ENCODE data around the gene MT1X. TPM values are rescaled to one million over a fixed set of nuclear protein-coding genes. Genes with fewer than 3 reads are reported as not detected.

Gene MT1X
- total RNA-seq, 1 experiment from 2014 or later = 18.9 TPM

- ChIA-PET POLR2A (ENCODE audit: unreplicated experiment) (no interaction called here), CTCF (interaction anchor here (0.6 kb wide), 1 partner anchor 32 kb away, joined by 3 read pairs; the partner anchor contains the start of gene MT2A)
- no peaks in the 10 kb centered on the region for H3K9me3 ChIP-seq (ENCODE audit: insufficient read depth, low read depth)
- H3K4me1 ChIP-seq (replicated peaks; ENCODE audit: insufficient read depth) = peaks cover 48% of the 10 kb centered on the region
- BruUV-seq (replicated peaks) = no TSS peak
- H4K20me1 ChIP-seq (ENCODE audit: insufficient read depth) = no peaks in the 10 kb centered on the region
- H2AFZ ChIP-seq = no peak overlapping the region
- DNase-seq = peak in 1 of 2 experiments; percentile 80
- H3K9me2 ChIP-seq (ENCODE audit: insufficient read depth) = no peaks in the 10 kb centered on the region
- intact Hi-C loops (cut with micrococcal nuclease; ENCODE audit: unreplicated experiment) = loop anchor here (5.0 kb wide), 1 partner anchor 42 kb away; the partner anchor contains the start of gene MT1X
- no peak overlapping the region for H3K27ac ChIP-seq
- no peaks in the 10 kb centered on the region for H3K27me3 ChIP-seq (ENCODE audit: insufficient read depth, low read depth)
- no peaks in the 10 kb centered on the region for H3K36me3 ChIP-seq (ENCODE audit: low read depth)
- TF ChIP-seq, protein P1, sequence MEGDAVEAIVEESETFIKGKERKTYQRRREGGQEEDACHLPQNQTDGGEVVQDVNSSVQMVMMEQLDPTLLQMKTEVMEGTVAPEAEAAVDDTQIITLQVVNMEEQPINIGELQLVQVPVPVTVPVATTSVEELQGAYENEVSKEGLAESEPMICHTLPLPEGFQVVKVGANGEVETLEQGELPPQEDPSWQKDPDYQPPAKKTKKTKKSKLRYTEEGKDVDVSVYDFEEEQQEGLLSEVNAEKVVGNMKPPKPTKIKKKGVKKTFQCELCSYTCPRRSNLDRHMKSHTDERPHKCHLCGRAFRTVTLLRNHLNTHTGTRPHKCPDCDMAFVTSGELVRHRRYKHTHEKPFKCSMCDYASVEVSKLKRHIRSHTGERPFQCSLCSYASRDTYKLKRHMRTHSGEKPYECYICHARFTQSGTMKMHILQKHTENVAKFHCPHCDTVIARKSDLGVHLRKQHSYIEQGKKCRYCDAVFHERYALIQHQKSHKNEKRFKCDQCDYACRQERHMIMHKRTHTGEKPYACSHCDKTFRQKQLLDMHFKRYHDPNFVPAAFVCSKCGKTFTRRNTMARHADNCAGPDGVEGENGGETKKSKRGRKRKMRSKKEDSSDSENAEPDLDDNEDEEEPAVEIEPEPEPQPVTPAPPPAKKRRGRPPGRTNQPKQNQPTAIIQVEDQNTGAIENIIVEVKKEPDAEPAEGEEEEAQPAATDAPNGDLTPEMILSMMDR (conservative IDR thresholded peaks at IDR 0.05) = no peak
- TF ChIP-seq EZH2 (IDR thresholded peaks at IDR 0.05; ENCODE audit: low read depth) = no peak
- H3F3A ChIP-seq (ENCODE audit: insufficient read depth, low read depth) = peaks cover 24% of the 10 kb centered on the region
- H3K4me3 ChIP-seq = no peak overlapping the region
- no peaks in the 10 kb centered on the region for H3K79me2 ChIP-seq (ENCODE audit: low read depth)
- 0 out of 2 replicates have a peak overlapping the region, but pooled peaks have one; percentile 8 for H3K4me2 ChIP-seq
Measured at GRCh38 chr16:56640076-56640475, 42.2 kb upstream of the MT1X start.

GRCh38 chr16:56641166-56641565 is 41.1 kb upstream of the MT1X start:
- peaks cover 48% of the 10 kb centered on the region for H3K4me1 ChIP-seq (replicated peaks; ENCODE audit: insufficient read depth)
- no peaks in the 10 kb centered on the region for H3K9me2 ChIP-seq (ENCODE audit: insufficient read depth)
- no peak overlapping the region for H3K27ac ChIP-seq
- peaks cover 24% of the 10 kb centered on the region for H3F3A ChIP-seq (ENCODE audit: insufficient read depth, low read depth)
- H3K27me3 ChIP-seq (ENCODE audit: insufficient read depth, low read depth) = no peaks in the 10 kb centered on the region
- no peak overlapping the region for H3K4me2 ChIP-seq
- no peaks in the 10 kb centered on the region for H3K36me3 ChIP-seq (ENCODE audit: low read depth)
- CTCF ChIA-PET = interaction anchor here (0.6 kb wide), 1 partner anchor 59 kb away, joined by 11 read pairs; no protein-coding TSS in a partner anchor
- POLR2A ChIA-PET (ENCODE audit: unreplicated experiment) = no interaction called here
- no peaks in the 10 kb centered on the region for H4K20me1 ChIP-seq (ENCODE audit: insufficient read depth)
- H2AFZ ChIP-seq = no peak overlapping the region
- no peaks in the 10 kb centered on the region for H3K9me3 ChIP-seq (ENCODE audit: insufficient read depth, low read depth)
- no TSS peak for BruUV-seq (replicated peaks)
- DNase-seq = no peak
- TF ChIP-seq, protein P1 (conservative IDR thresholded peaks at IDR 0.05) = no peak
- no peak for TF ChIP-seq EZH2 (IDR thresholded peaks at IDR 0.05; ENCODE audit: low read depth)
- H3K4me3 ChIP-seq = no peak overlapping the region
- no peaks in the 10 kb centered on the region for H3K79me2 ChIP-seq (ENCODE audit: low read depth)
- intact Hi-C loops (cut with micrococcal nuclease; ENCODE audit: unreplicated experiment) = loop anchor here (5.0 kb wide), 1 partner anchor 41 kb away; the partner anchor contains the start of gene MT1X

GRCh38 chr16:56643080-56643778 is 39.0 kb upstream of the MT1X start:
- CTCF ChIA-PET = interaction anchor here (0.6 to 1.8 kb wide), 9 partner anchors 12 to 67 kb away, joined by 3 to 13 read pairs (median 3); partner anchors contain the start of gene MT2A
- peak overlapping the region; percentile 32; the same call in 1 of the 2 replicates for H3K4me3 ChIP-seq
- H3K36me3 ChIP-seq (ENCODE audit: low read depth) = no peaks in the 10 kb centered on the region
- TF ChIP-seq, protein P1 (conservative IDR thresholded peaks at IDR 0.05) = peak; percentile 54
- TF ChIP-seq EZH2 (IDR thresholded peaks at IDR 0.05; ENCODE audit: low read depth) = no peak
- H3K79me2 ChIP-seq (ENCODE audit: low read depth) = no peaks in the 10 kb centered on the region
- peak overlapping the region; percentile 71 for H3K4me2 ChIP-seq
- BruUV-seq (replicated peaks) = no TSS peak
- no peaks in the 10 kb centered on the region for H4K20me1 ChIP-seq (ENCODE audit: insufficient read depth)
- intact Hi-C loops (cut with micrococcal nuclease; ENCODE audit: unreplicated experiment) = loop anchor here (1.0 to 5.0 kb wide), 3 partner anchors 35 to 42 kb away; partner anchors contain the start of genes MT1X and MT2A
- H3K9me2 ChIP-seq (ENCODE audit: insufficient read depth) = no peaks in the 10 kb centered on the region
- H3K27me3 ChIP-seq (ENCODE audit: insufficient read depth, low read depth) = no peaks in the 10 kb centered on the region
- POLR2A ChIA-PET (ENCODE audit: unreplicated experiment) = interaction anchor here (0.5 to 0.6 kb wide), 2 partner anchors 95 to 364 kb away, joined by 4 to 6 read pairs; no protein-coding TSS in a partner anchor
- no peak overlapping the region for H3K27ac ChIP-seq
- H3K9me3 ChIP-seq (ENCODE audit: insufficient read depth, low read depth) = no peaks in the 10 kb centered on the region
- peaks cover 34% of the 10 kb centered on the region for H3K4me1 ChIP-seq (replicated peaks; ENCODE audit: insufficient read depth)
- no peak overlapping the region for H2AFZ ChIP-seq
- peak; percentile 69 to 79 for DNase-seq
- H3F3A ChIP-seq (ENCODE audit: insufficient read depth, low read depth) = peaks cover 24% of the 10 kb centered on the region
